Measurements from ENCODE around the gene UBAC1. TPM values are rescaled to one million over a fixed set of nuclear protein-coding genes. Genes with fewer than 3 reads are reported as not detected.

The UBAC1 gene
- polyA plus RNA-seq, 1 of the 3 experiments (the other 2 are of a cell fraction) = 67.7 TPM

- TF ChIP-seq TAF1 (IDR thresholded peaks at IDR 0.05; ENCODE audit: borderline replicate concordance, low read depth, low read length) (no peak), RCOR1 (IDR thresholded peaks at IDR 0.05; ENCODE audit: low read length) (no peak), EP300 (IDR thresholded peaks at IDR 0.05; ENCODE audit: borderline replicate concordance in 1 of 2, low read depth in 1 of 2, low read length in 1 of 2) (no peak), SMC3 (IDR thresholded peaks at IDR 0.05; ENCODE audit: low read depth, low read length) (no peak)
These were observed 11.6 kb downstream of the UBAC1 start (continued) for GRCh38 chr9:135949501-135950134.

GRCh38 chr9:135948968-135949367, 12.2 kb downstream of the UBAC1 start:
- TF ChIP-seq EZH2phosphoT487 (IDR thresholded peaks at IDR 0.05; ENCODE audit: borderline replicate concordance, low read depth) (no peak), ZBTB33 (IDR thresholded peaks at IDR 0.05; ENCODE audit: borderline replicate concordance, low read depth) (no peak), TEAD4 (IDR thresholded peaks at IDR 0.05; ENCODE audit: borderline replicate concordance, insufficient read depth) (no peak), USF1 (IDR thresholded peaks at IDR 0.05; ENCODE audit: borderline replicate concordance, low read depth) (no peak), IRF3 (IDR thresholded peaks at IDR 0.05; ENCODE audit: low read depth, low read length) (no peak), TCF12 (IDR thresholded peaks at IDR 0.05) (no peak), USF2 (IDR thresholded peaks at IDR 0.05; ENCODE audit: borderline replicate concordance, low read depth, low read length) (no peak), PBX3 (IDR thresholded peaks at IDR 0.05) (no peak), CHD2 (IDR thresholded peaks at IDR 0.05; ENCODE audit: low read length, partially characterized antibody) (no peak), SIN3A (IDR thresholded peaks at IDR 0.05; ENCODE audit: borderline replicate concordance, low read depth, low read length) (no peak), RFX5 (IDR thresholded peaks at IDR 0.05; ENCODE audit: low read length) (no peak), RCOR1 (IDR thresholded peaks at IDR 0.05; ENCODE audit: low read length) (no peak), TAF1 (IDR thresholded peaks at IDR 0.05; ENCODE audit: borderline replicate concordance, low read depth, low read length) (no peak), NRF1 (IDR thresholded peaks at IDR 0.05; ENCODE audit: low read depth, low read length) (no peak), FOXJ3 (CRISPR knock-in tag; IDR thresholded peaks at IDR 0.05) (no peak), MXI1 (IDR thresholded peaks at IDR 0.05; ENCODE audit: low read depth, low read length) (no peak), CTCF (IDR thresholded peaks at IDR 0.05) (no peak), EP300 (IDR thresholded peaks at IDR 0.05; ENCODE audit: borderline replicate concordance in 1 of 2, low read depth in 1 of 2, low read length in 1 of 2) (no peak)
- H3F3A ChIP-seq (replicated peaks; ENCODE audit: insufficient read depth) = peaks cover 4% of the 10 kb centered on the region
- H4K20me1 ChIP-seq (ENCODE audit: insufficient read depth) = no peaks in the 10 kb centered on the region
- 97% methylated on average over 4 of the region's 4 CpGs for WGBS (ENCODE audit: low lambda C conversion rate)
- no peaks in the 10 kb centered on the region for H3K79me2 ChIP-seq (ENCODE audit: insufficient read depth)
- no peak overlapping the region for H3K4me3 ChIP-seq (ENCODE audit: low read depth in 2 of 2, low read length in 1 of 2)
- no peaks in the 10 kb centered on the region for H3K27me3 ChIP-seq (ENCODE audit: insufficient read depth)
- no peak overlapping the region for H3K27ac ChIP-seq (ENCODE audit: low read depth in 2 of 2, low read length in 1 of 2)
- ChIA-PET POLR2A (no interaction called here), CTCF (no interaction called here)
- H3K4me2 ChIP-seq = no peak overlapping the region
- no peaks in the 10 kb centered on the region for H3K4me1 ChIP-seq (ENCODE audit: control insufficient read depth in 1 of 2, insufficient read depth in 2 of 2, low read depth in 1 of 2, low read length in 1 of 2)
- no peak overlapping the region for H3K9ac ChIP-seq
- no peaks in the 10 kb centered on the region for H3K9me2 ChIP-seq
- H2AFZ ChIP-seq (ENCODE audit: low read depth) = no peak overlapping the region
- H3K9me3 ChIP-seq = no peaks in the 10 kb centered on the region
- H3K36me3 ChIP-seq (replicated peaks in 1 of 2; ENCODE audit: control insufficient read depth in 1 of 2, insufficient read depth in 2 of 2, low read length in 1 of 2) = peaks cover 10 to 58% of the 10 kb centered on the region in 2 experiments
- DNase-seq = no peak

Data from SK-N-SH (cell line).